HG03460 (cell line): ENCODE data around the gene PTPN5.
A peak's percentile ranks its signal among the peaks of the same experiment; 100 is the strongest.

ENCODE experiments used
- ATAC-seq: cut with Tn5 transposase; IDR thresholded peaks from one replicate; pipeline ENCODE4 v1.9.1; 2021; ENCODE audit not compliant: unreplicated experiment

The PTPN5 gene

DNA sequence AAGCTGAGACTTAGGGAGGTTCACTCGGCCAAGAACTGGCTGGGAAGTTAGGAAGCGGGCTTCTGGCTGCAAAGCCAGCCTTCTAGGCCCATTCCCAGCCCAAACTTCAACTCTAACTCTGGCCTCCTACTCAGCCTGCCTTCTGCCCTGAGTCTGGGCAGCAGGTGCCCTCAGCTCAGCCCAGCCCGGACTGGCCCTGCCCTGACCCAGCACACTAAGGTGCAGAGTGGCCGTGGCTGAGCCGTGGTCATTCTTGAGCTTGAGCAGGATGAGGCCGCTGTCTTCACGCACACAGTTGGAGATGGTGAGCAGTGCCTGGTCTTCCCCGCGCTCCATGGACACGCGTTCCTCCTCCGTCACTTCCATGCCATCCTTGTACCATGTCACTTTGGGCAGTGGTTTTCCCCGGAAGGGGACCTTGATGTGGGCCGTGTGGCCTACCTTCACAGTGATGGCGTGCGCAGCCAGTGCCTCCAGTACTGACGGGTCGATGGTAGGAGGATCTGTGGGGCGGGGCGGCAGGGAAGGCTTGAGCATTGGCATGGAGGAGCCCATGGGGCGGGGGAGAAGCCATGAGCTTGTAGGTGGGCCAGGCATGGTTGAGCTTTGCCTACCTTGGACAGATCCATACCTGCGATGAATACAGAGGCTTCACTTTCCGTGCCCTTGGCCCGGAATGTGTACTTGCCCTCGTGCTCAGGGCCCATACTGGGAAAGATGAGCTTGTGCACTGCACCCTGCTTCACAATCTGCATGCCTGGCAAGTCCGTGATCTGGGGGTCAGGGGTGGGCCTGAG, 77.8 kb downstream of the PTPN5 start:
- ATAC-seq: no peak

- ATAC-seq: no peak
Measured at GRCh38 chr11:18710545-18710944, 81.1 kb downstream of the PTPN5 start.

GRCh38 chr11:18709414-18709813, 82.2 kb downstream of the PTPN5 start:
- no peak for ATAC-seq

DNA sequence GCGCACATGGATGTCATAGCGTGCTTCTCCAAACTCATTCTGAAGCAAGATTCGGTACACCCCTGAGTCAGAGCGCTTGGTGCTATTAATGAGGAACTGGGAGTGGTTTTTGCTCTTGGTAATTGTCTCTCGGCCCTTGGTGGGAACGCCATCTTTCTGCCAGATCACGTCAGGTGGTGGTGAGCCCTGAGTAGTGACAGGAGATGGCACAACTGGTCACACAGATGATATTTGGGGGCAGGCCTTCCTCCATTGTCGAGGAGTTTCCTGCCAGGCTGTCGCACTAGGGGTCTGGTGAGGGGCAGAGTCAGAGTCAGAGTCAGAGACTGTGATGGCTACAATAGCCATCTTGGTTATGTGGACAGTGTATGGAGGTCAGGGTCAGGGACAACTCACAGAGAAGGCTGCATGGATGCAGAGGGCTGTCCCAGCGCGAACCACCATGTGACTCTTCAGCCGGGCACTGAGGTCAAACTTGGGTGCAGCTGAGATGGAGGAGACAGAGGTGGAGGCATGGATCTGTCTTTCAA, 83.7 kb downstream of the PTPN5 start:
- no peak for ATAC-seq

GRCh38 chr11:18706330-18707243, 85.0 kb downstream of the PTPN5 start:
- ATAC-seq: peak; percentile 63

DNA sequence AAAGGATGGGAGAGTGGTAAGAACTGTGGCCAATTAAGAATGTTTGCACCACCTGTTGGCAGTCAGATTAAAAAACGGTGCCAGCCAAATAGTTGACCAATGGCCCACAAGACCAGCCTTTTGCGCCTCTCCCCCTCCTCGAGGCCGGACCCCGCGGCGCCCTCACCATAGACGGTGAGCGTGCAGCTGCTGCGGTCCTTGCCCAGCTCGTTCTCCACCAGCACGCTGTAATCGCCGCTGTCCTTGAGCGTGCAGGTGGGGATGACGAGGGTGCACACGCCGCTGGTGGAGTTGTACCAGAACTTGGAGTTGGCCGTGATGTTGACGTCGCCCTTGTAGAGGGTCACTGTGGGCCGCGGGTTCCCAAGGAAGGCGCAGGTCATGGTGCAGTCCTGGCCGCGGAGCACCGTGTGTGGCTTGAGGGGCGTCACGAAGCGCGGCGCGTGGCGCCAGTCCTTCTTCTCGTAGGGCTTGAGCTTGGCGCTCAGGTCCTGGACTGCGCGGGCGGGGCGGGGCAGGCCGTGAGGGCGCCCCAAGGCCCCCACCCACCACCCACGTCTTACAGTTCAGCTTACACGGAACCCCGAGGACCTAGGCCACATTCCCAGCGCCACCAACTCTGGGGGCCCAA, 85.8 kb downstream of the PTPN5 start:
- no peak for ATAC-seq

DNA sequence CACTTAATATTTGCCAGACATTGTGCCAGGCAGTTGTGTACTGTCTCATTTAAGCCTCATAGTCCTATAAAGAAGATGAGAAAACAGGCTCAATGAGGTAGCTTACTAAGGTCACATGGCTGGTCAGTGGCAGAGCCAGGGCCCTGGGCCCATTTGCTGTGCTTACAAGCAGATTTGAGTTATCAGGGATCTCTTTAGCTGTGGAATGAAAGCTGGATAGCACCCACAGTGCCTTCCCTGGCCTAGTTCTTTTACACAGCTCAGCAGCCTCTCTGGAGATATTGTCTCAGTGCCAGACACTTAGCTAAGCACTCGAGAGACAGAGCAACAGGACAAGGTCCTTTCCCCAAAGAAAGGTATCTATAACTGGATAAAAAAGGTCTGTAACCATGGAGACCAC, 86.9 kb downstream of the PTPN5 start:
- no peak for ATAC-seq

DNA sequence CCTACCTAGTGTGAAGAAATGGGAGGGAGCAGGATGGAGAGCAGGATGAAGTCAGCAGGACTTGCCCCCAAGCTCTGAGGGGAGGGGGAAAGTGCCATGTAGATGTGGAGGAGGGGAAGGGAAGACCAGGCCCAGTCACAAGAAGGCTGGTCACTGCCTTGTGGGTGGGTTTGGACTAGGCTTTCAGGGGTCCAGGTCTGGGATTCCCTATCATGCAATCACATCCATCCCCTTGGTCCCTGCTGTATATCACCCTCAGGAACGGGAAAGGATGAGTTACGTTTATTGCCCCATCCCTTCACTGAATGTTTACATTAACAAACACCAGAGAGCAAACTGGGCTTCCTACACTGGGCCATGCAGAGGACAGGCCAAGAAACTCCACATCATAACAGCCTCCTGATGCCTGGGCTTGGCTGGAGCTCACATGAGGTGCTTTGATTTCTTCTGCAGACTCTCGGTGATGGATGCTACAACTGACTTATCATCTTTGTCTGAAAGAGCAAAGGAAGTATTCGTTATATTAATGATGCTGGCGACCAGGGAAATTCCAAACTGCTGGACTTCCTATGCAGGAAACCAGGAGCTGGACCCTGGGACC, 87.5 kb downstream of the PTPN5 start:
- ATAC-seq: no peak

GRCh38 chr11:18703001-18703763, 88.4 kb downstream of the PTPN5 start:
- ATAC-seq: no peak

DNA sequence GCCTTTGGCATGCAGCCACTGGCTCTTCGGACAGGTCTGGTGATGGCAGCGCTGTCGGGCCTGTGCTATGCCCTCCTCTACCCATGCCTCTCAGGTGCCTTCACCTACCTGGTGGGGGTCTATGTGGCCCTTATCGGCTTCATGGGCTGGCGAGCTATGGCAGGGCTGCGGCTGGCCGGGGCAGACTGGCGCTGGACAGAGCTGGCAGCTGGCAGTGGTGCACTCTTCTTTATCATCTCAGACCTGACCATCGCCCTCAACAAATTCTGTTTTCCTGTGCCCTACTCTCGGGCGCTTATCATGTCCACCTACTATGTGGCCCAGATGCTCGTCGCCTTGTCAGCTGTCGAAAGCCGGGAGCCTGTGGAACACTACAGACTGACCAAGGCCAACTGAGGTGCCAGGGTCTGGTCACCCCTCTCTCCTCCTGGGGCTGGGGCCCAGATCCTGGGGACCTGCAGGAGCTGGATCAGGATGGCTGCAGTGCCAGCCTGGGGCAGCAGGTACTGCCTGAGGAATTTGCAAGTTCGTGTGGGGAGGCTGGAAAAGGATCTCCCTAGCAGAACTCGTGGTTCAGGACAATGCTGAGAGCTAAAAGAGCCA, 89.9 kb downstream of the PTPN5 start:
- ATAC-seq: no peak

GRCh38 chr11:18700872-18701271, 90.7 kb downstream of the PTPN5 start:
- ATAC-seq: no peak

DNA sequence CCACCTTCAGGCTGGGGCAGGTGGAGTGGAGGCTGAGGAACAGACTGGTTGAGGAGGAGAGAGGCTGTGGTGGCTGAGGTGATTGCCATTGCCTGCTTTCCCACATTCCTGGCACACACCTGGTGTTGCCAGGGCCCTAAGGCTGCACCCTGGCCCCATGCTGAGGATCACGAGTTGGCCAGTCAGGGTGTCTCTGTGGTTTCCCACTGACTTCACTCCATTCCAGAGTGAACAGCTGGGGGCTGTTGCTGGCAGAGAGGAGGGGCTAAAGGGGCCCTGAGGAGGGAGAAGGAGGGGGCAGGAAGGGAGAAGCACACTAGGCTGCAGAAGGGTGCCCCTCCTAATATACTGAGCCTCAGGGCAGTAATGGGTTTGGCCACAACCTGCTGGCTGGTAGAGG, 91.2 kb downstream of the PTPN5 start:
- no peak for ATAC-seq

DNA sequence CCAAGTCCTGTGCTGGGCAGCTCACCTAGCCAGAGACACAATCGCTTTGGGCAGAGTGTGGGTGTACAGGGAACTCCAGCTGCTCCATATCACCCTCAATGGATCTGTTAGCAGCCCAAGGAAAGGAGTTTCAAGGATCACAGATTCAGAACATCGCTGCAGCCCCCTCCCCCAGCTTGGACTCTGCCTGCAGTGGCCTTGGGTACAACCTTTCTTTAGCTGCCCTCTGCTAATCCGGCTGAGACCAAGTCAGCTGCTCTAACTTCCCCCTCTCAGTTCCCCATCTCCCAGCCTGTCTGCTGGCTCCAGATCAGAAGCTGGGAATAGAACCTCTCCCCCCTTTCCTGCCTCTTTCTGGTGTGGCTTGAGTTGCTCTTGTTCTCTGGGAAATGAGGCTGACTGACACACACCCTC, 91.7 kb downstream of the PTPN5 start:
- ATAC-seq: no peak

- ATAC-seq: no peak
Measured at GRCh38 chr11:18699269-18699596, 92.4 kb downstream of the PTPN5 start.

GRCh38 chr11:18698341-18699268, 93.0 kb downstream of the PTPN5 start, which contains the start of gene TMEM86A:
TMEM86A (plus strand) TSS chr11:18698779; CDS start chr11:18698887, 108 bp downstream.
- ATAC-seq: peak; percentile 89

DNA sequence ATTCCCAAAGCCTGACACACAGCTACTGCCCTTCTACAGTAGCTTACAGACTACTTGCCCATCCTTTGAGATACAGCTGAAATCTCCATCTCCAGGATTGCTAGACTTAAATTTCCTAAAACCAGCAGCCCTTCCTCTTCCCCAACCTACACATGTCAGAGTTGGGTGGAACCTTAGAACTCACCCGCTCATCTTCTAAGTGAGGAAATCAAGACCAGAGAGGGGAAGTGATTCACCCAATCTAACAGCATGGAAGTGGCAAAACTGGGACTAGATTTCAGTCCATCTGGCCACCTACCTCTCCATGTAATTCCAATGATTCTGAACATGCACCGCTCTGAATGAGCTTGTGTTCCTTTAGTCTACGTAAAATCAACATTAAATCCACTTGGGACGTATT, 94.0 kb downstream of the PTPN5 start:
- ATAC-seq: no peak

DNA sequence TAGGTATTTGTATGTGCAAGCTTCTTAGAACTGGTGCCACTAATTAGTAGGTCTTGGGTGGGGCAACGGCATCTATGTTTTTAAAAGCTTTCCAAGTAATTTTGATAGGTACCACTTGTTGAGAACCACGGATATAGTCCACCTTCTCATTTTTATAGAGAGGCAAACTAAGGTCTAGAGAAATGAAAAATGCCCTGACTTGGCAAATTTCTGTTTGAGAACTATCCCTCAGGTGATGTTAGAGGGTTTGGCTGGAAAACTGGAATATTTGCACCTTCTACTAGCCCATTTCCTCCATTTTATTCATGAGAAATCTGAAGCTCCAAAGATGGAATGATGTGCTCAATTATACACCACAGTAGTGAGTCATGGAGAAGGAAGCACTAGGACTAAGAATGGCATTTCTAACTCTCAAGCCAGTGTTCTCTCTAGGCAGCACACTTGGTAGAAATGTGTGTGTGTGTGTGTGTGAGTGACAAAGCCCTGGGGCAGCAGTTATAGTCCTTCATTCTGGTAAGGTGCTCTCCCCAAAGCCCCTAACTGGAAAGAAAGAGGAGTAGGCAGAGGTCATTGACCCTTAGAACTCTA, 94.9 kb downstream of the PTPN5 start:
- ATAC-seq: no peak
